Left ventricle myocardium inferior (tissue), 1 donor: ENCODE data around the gene NT5DC4. TPM values are rescaled to one million over a fixed set of nuclear protein-coding genes. Genes with fewer than 3 reads are reported as not detected.

Experiments used
- DNase-seq: peaks from one replicate; pipeline ENCODE4 v3.0.0-alpha.2; 2020
- H3K27ac ChIP-seq: fragments of 200-600 bp; replicated peaks from 2 replicates; pipeline ENCODE4 v1.8.0; 2021
- H3K27me3 ChIP-seq: fragments of 200-600 bp; 2 replicates; pipeline ENCODE4 v1.8.0; 2021; ENCODE audit warnings: low read depth
- H3K36me3 ChIP-seq: fragments of 200-600 bp; 2 replicates; pipeline ENCODE4 v1.8.0; 2021
- H3K4me1 ChIP-seq: fragments of 200-600 bp; 2 replicates; pipeline ENCODE4 v1.8.0; 2021
- H3K4me3 ChIP-seq: fragments of 200-600 bp; 2 replicates; pipeline ENCODE4 v1.8.0; 2021; ENCODE audit warnings: mild to moderate bottlenecking, moderate library complexity
- H3K9me3 ChIP-seq: fragments of 200-600 bp; replicated peaks from 2 replicates; pipeline ENCODE4 v1.8.0; 2021
- CTCF ChIP-seq: fragments of 200-600 bp; IDR thresholded peaks from 2 replicates; pipeline ENCODE4 v1.8.0; 2021; ENCODE audit warnings: antibody characterized with exemption, mild to moderate bottlenecking, borderline replicate concordance
- intact Hi-C: fragments of 100-400 bp; cut with micrococcal nuclease; formaldehyde crosslinking; loops from one replicate; pipeline ENCODE4 v1.11.0; 2022
- total RNA-seq: library from RNA; stranded (reverse); fragmentation: NEBNext Ultra II Directional; extraction: Animal tissue kit (Norgen Biotek cat#: 25700); gene quantifications from one replicate; pipeline ENCODE4 v1.2.1, GENCODE V29; 2021
- donor health status: DM: no; HTN: yes; CAD: no; lungs with severe emphysema.

NT5DC4 gene
- total RNA-seq, 1 donor from 2014 or later: not detected

GRCh38 chr2:112750560-112750843 is 29.7 kb downstream of the NT5DC4 start:
- no peak for DNase-seq
- Histone ChIP-seq H3K27me3 (peaks cover 9% of the 10 kb centered on the region), H3K4me3 (no peak overlapping the region), H3K36me3 (no peaks in the 10 kb centered on the region), H3K4me1 (no peaks in the 10 kb centered on the region), H3K27ac (no peak overlapping the region), H3K9me3 (no peaks in the 10 kb centered on the region)
- intact Hi-C loops: loop anchor here (10.0 kb wide), 1 partner anchor 134 kb away; no protein-coding TSS in a partner anchor
- TF ChIP-seq CTCF: no peak

GRCh38 chr2:112751451-112752197 is 30.8 kb downstream of the NT5DC4 start:
- Histone ChIP-seq H3K27me3 (peaks cover 9% of the 10 kb centered on the region), H3K27ac (no peak overlapping the region), H3K36me3 (no peaks in the 10 kb centered on the region), H3K4me1 (no peaks in the 10 kb centered on the region), H3K4me3 (no peak overlapping the region), H3K9me3 (no peaks in the 10 kb centered on the region)
- intact Hi-C loops: loop anchor here (10.0 kb wide), 1 partner anchor 133 kb away; no protein-coding TSS in a partner anchor
- no peak for TF ChIP-seq CTCF
- DNase-seq: no peak

GRCh38 chr2:112752667-112753066 is 31.8 kb downstream of the NT5DC4 start:
- H3K27me3 ChIP-seq: peaks cover 5% of the 10 kb centered on the region
- no peak overlapping the region for H3K4me3 ChIP-seq
- TF ChIP-seq CTCF: no peak
- no peak overlapping the region for H3K27ac ChIP-seq
- H3K9me3 ChIP-seq: no peaks in the 10 kb centered on the region
- H3K4me1 ChIP-seq: no peaks in the 10 kb centered on the region
- intact Hi-C loops: loop anchor here (10.0 kb wide), 1 partner anchor 132 kb away; no protein-coding TSS in a partner anchor
- no peak for DNase-seq
- H3K36me3 ChIP-seq: no peaks in the 10 kb centered on the region

- H3K4me1 ChIP-seq: no peaks in the 10 kb centered on the region
- TF ChIP-seq CTCF: no peak
Measured at GRCh38 chr2:112754564-112754963, 33.7 kb downstream of the NT5DC4 start.

GRCh38 chr2:112755444-112755843 is 34.6 kb downstream of the NT5DC4 start:
- TF ChIP-seq CTCF: no peak
- intact Hi-C loops: loop anchor here (10.0 kb wide), 1 partner anchor 129 kb away; no protein-coding TSS in a partner anchor
- no peaks in the 10 kb centered on the region for H3K9me3 ChIP-seq
- H3K27me3 ChIP-seq: peaks cover 5% of the 10 kb centered on the region
- DNase-seq: no peak
- H3K4me1 ChIP-seq: no peaks in the 10 kb centered on the region
- no peaks in the 10 kb centered on the region for H3K36me3 ChIP-seq
- H3K4me3 ChIP-seq: no peak overlapping the region
- no peak overlapping the region for H3K27ac ChIP-seq

More at GRCh38 chr2:112754564-112754963, 33.7 kb downstream of the NT5DC4 start:
- no peak for DNase-seq
- Histone ChIP-seq H3K9me3 (no peaks in the 10 kb centered on the region), H3K27me3 (peaks cover 5% of the 10 kb centered on the region), H3K4me3 (no peak overlapping the region), H3K36me3 (no peaks in the 10 kb centered on the region), H3K27ac (no peak overlapping the region)
- intact Hi-C loops: loop anchor here (10.0 kb wide), 1 partner anchor 130 kb away; no protein-coding TSS in a partner anchor
